Nephron progenitor cell (in vitro differentiated cells): ENCODE data around the gene C7orf33.
"Not testable (repeated sequence)": the region's sequence is repeated elsewhere in the genome, so short reads cannot be mapped to it uniquely, and the experiment has no call there.

Source experiments
- DNase-seq: peaks from one replicate; pipeline ENCODE4 v3.0.0; 2021
- H3K27ac Mint-ChIP-seq: 2 replicates; pipeline ENCODE4 v1.8.0; 2021; ENCODE audit warnings: mild to moderate bottlenecking, moderate library complexity, mixed read lengths
- H3K27me3 Mint-ChIP-seq: 2 replicates; pipeline ENCODE4 v1.8.0; 2021; ENCODE audit warnings: mild to moderate bottlenecking, low read depth, mixed read lengths; ENCODE audit not compliant: poor library complexity
- H3K36me3 Mint-ChIP-seq: 2 replicates; pipeline ENCODE4 v1.8.0; 2021; ENCODE audit warnings: low read depth, mixed read lengths
- H3K4me1 Mint-ChIP-seq: 2 replicates; pipeline ENCODE4 v1.8.0; 2021; ENCODE audit warnings: mixed read lengths
- H3K4me3 Mint-ChIP-seq: 2 replicates; pipeline ENCODE4 v1.8.0; 2021; ENCODE audit warnings: mild to moderate bottlenecking, moderate library complexity, mixed read lengths
- H3K9me3 Mint-ChIP-seq: 2 replicates; pipeline ENCODE4 v1.8.0; 2021; ENCODE audit warnings: mild to moderate bottlenecking, moderate library complexity, mixed read lengths
- TF ChIP-seq, protein P1 (sequence below): fragments of 200-600 bp; sonication (generic); IDR thresholded peaks from 2 replicates; pipeline ENCODE4 v1.5.0; 2021; ENCODE audit warnings: antibody characterized with exemption

Gene C7orf33

DNA sequence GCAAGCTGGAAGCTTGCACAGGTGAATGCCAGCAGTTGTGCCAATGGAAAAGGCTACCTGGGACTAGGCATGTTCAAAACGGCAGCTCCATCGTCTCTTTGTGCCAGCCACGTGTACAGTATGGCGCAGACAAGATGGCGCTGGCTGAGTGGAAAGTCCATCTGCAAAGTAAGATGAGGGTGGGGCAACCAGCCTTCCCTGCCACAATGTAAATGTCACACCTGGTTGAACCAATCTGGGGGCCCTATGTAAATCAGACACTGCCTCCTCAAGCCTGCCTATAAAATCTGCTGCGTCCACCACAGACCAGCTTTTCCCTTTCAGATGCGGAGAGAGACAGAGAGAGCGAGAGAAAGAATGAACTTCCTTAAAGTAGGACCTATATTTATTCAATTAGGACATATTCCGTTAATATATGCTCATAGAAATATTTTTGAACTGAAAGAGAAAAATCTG lies 18.5 kb upstream of the C7orf33 start:
- no peak for DNase-seq
- Mint-ChIP-seq H3K4me1 (no peaks in the 10 kb centered on the region), H3K4me3 (no peak overlapping the region), H3K27ac (no peak overlapping the region), H3K9me3 (peaks cover 5% of the 10 kb centered on the region), H3K36me3 (no peaks in the 10 kb centered on the region), H3K27me3 (no peaks in the 10 kb centered on the region)
- TF ChIP-seq, protein P1, sequence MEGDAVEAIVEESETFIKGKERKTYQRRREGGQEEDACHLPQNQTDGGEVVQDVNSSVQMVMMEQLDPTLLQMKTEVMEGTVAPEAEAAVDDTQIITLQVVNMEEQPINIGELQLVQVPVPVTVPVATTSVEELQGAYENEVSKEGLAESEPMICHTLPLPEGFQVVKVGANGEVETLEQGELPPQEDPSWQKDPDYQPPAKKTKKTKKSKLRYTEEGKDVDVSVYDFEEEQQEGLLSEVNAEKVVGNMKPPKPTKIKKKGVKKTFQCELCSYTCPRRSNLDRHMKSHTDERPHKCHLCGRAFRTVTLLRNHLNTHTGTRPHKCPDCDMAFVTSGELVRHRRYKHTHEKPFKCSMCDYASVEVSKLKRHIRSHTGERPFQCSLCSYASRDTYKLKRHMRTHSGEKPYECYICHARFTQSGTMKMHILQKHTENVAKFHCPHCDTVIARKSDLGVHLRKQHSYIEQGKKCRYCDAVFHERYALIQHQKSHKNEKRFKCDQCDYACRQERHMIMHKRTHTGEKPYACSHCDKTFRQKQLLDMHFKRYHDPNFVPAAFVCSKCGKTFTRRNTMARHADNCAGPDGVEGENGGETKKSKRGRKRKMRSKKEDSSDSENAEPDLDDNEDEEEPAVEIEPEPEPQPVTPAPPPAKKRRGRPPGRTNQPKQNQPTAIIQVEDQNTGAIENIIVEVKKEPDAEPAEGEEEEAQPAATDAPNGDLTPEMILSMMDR, result no peak

DNA sequence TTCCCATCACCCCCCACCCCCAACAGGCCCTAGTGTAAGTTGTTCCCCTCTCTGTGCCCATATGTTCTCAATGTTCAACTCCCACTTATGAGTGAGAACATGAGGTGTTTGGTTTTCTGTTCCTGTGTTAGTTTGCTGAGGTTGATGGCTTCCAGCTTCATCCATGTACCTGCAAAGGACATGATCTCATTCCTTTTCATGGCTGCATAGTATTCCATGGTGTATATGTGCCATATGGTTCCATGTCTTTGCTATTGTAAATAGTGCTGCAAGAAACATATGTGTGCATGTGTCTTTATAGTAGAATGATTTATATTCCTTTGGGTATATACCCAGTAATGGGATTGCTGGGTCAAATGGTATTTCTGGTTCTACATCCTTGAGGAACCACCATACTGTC lies 17.0 kb upstream of the C7orf33 start:
- not testable (repeated sequence) for H3K27me3 Mint-ChIP-seq, DNase-seq, H3K36me3 Mint-ChIP-seq, H3K9me3 Mint-ChIP-seq, H3K4me3 Mint-ChIP-seq, H3K27ac Mint-ChIP-seq, H3K4me1 Mint-ChIP-seq

DNA sequence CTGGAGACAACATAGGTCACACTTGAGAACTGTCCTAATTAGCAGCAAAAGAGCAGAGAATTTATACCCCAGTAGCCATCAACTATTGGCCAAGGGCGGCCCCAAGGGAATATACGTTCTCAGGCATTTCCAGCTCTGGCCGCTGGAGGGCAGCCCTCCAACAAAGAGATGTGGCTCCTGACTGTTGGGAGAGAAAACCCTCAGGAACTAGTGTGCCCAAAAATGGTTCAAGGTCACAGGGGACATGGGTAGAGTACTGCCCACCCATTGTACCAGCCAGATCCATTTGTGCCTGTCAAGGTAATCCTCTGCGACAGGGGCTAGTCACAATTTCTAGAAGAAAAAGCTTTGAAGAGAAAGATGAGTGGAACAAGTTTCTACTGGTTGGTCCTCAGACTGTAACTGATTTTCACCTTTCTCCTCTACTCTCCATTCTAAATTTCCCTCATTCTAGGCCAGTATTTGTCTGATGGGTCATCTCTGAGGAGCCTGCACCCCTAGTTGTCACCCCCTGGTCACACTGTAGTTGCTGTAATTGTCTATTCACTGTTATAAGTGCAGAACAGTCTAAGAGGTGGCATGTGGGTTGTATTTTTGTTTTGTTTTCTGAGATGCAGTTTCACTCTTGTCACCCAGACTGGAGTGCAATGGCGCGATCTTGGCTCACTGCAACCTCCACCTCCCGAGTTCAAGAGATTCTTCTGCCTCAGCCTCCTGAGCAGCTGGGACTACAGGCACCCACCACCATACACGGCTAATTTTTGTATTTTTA lies 14.7 kb upstream of the C7orf33 start:
- Mint-ChIP-seq H3K27ac (no peak overlapping the region), H3K27me3 (no peaks in the 10 kb centered on the region), H3K36me3 (no peaks in the 10 kb centered on the region), H3K9me3 (no peaks in the 10 kb centered on the region), H3K4me1 (no peaks in the 10 kb centered on the region), H3K4me3 (no peak overlapping the region)
- TF ChIP-seq, protein P1, result peak; percentile 88
- peak; percentile 76 for DNase-seq

DNA sequence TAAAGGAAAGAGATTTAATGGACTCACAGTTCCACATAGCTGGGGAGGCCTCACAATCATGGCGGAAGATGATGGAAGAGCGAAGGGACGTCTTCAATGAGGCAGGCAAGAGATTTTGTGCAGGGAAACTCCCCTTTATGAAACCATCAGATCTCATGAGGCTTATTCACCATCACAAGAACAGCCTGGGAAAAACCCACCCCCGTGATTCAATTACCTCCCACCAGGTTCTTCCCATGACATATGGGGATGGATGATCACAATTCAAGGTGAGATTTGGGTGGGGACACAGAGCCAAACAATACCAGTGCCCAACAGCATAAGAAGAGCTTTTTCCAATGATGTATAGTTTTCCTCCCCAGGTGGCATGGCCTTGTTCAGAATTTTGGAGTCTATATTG lies 11.2 kb upstream of the C7orf33 start:
- Mint-ChIP-seq H3K4me1 (no peaks in the 10 kb centered on the region), H3K27me3 (peaks cover 3% of the 10 kb centered on the region), H3K9me3 (no peaks in the 10 kb centered on the region), H3K36me3 (no peaks in the 10 kb centered on the region), H3K27ac (no peak overlapping the region), H3K4me3 (no peak overlapping the region)
- no peak for DNase-seq
- TF ChIP-seq, protein P1, result no peak

DNA sequence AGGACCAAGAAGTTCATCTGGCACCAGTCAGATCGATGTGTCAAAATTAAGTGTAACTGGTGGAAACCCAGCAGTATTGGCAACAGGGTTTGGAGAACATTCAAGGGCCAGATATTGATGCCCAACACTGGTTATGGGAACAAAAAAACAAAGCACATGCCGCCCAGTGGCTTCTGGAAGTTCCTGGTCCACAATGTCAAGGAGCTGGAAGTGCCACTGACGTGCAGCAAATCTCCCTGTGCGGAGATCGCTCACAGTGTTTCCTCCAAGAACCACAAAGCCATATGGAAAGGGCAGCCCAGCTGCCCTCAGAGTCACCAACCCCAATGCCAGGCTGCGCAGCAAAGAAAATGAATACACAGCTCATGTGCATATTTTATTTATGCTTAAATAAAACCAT lies 10.1 kb upstream of the C7orf33 start:
- Mint-ChIP-seq H3K27ac (no peak overlapping the region), H3K27me3 (peaks cover 11% of the 10 kb centered on the region), H3K4me3 (no peak overlapping the region), H3K4me1 (no peaks in the 10 kb centered on the region), H3K36me3 (no peaks in the 10 kb centered on the region), H3K9me3 (no peaks in the 10 kb centered on the region)
- TF ChIP-seq, protein P1, result no peak
- DNase-seq, result no peak

DNA sequence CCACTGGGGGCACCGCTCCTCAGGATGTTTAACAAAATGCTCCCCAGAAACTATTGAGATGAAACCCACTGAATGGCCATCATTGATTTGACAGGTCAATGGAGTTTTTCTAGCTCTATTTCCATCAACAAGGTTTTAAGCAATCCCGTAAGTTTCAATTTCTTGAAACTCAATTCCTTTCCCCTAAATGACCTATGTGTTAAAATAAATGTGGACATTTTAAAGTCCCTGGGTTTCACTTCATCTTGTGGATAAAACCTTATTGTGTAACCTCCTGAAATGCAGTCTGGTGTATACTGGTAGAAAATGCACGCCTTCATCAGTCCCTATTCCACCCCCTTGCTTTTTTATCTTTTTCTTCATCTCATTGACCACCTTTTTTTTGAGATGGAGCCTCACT lies 8.9 kb upstream of the C7orf33 start:
- no peak for DNase-seq
- Mint-ChIP-seq H3K4me1 (no peaks in the 10 kb centered on the region), H3K36me3 (no peaks in the 10 kb centered on the region), H3K4me3 (no peak overlapping the region), H3K9me3 (no peaks in the 10 kb centered on the region), H3K27me3 (peaks cover 12% of the 10 kb centered on the region), H3K27ac (peak overlapping the region; percentile 52)
- TF ChIP-seq, protein P1, result no peak
